Endodermal cell (in vitro differentiated cells): ENCODE measurements around the gene GBF1. TPM values are rescaled to one million over a fixed set of nuclear protein-coding genes. Genes with fewer than 3 reads are reported as not detected.

Experiments used
- DNase-seq: peaks from one replicate; pipeline ENCODE4 v3.0.0-alpha.2; 2017
- H3K27ac ChIP-seq: 2 replicates; pipeline ENCODE4 v1.5.1; 2013; ENCODE audit warnings: mild to moderate bottlenecking, low read depth, low read length, moderate library complexity
- H3K27me3 ChIP-seq: 2 replicates; pipeline ENCODE4 v1.6.1; 2013; ENCODE audit warnings: mild to moderate bottlenecking, low read length, moderate library complexity; ENCODE audit not compliant: insufficient read depth, control insufficient read depth, poor library complexity, severe bottlenecking
- H3K36me3 ChIP-seq: 2 replicates; pipeline ENCODE4 v1.7.0; 2013; ENCODE audit warnings: mild to moderate bottlenecking, low read length, moderate library complexity; ENCODE audit not compliant: control insufficient read depth, insufficient read depth
- H3K4me1 ChIP-seq: one replicate; pipeline ENCODE4 v1.7.0; 2013; ENCODE audit warnings: low read length; ENCODE audit not compliant: control insufficient read depth, insufficient read depth
- H3K4me3 ChIP-seq: 2 replicates; pipeline ENCODE4 v1.5.1; 2013; ENCODE audit warnings: mild to moderate bottlenecking, low read length, moderate library complexity
- H3K9ac ChIP-seq: 2 replicates; pipeline ENCODE4 v1.6.1; 2013; ENCODE audit warnings: mild to moderate bottlenecking, low read length, moderate library complexity; ENCODE audit not compliant: poor library complexity, severe bottlenecking; ENCODE audit errors: extremely low read depth
- H3K9me3 ChIP-seq: 2 replicates; pipeline ENCODE4 v1.6.1; 2013; ENCODE audit warnings: mild to moderate bottlenecking, low read length, moderate library complexity; ENCODE audit not compliant: control insufficient read depth
- H3K27ac Mint-ChIP-seq: 2 replicates; pipeline ENCODE4 v1.8.0; 2020; ENCODE audit warnings: mixed read lengths
- H3K27me3 Mint-ChIP-seq: 2 replicates; pipeline ENCODE4 v1.8.0; 2021; ENCODE audit warnings: mild to moderate bottlenecking, mixed read lengths; ENCODE audit not compliant: insufficient read depth
- H3K36me3 Mint-ChIP-seq: 2 replicates; pipeline ENCODE4 v1.8.0; 2020; ENCODE audit warnings: low read depth, mixed read lengths
- H3K4me1 Mint-ChIP-seq: 2 replicates; pipeline ENCODE4 v1.8.0; 2020; ENCODE audit warnings: mixed read lengths
- H3K4me3 Mint-ChIP-seq: 2 replicates; pipeline ENCODE4 v1.8.0; 2020; ENCODE audit warnings: mild to moderate bottlenecking, moderate library complexity, mixed read lengths
- H3K9me3 Mint-ChIP-seq: 2 replicates; pipeline ENCODE4 v1.8.0; 2020; ENCODE audit warnings: mild to moderate bottlenecking, mixed read lengths
- WGBS, 2 experiments: methylation state at CpG; one replicate each; pipeline versions ENCODE4 v1.1.5 to v1.1.7; 2013; ENCODE audit warnings: missing lambda C conversion rate in 2 of 2, mixed read lengths in 1 of 2; ENCODE audit not compliant: insufficient coverage in 1 of 2, insufficient read length in 1 of 2; 5-methylcytosine and 5-hydroxymethylcytosine counted together
- total RNA-seq, 2 donors: library from RNA; stranded (reverse); fragmentation: NEBNext Ultra II Directional in 1 of 2; extraction: Animal tissue kit (Norgen Biotek cat#: 25700) in 1 of 2; gene quantifications; 2 replicates in 1 of 2; 3 replicates in 1 of 2; pipeline ENCODE4 v1.2.1, GENCODE V29; 2021
- TF ChIP-seq, protein P1 (sequence below): fragments of 200-600 bp; sonication (generic); conservative IDR thresholded peaks from 2 replicates; pipeline ENCODE4 v1.5.0; 2021; ENCODE audit warnings: antibody characterized with exemption, mild to moderate bottlenecking

Gene GBF1
- total RNA-seq, 2 donors from 2014 or later, result 31.1 to 31.4 TPM

DNA sequence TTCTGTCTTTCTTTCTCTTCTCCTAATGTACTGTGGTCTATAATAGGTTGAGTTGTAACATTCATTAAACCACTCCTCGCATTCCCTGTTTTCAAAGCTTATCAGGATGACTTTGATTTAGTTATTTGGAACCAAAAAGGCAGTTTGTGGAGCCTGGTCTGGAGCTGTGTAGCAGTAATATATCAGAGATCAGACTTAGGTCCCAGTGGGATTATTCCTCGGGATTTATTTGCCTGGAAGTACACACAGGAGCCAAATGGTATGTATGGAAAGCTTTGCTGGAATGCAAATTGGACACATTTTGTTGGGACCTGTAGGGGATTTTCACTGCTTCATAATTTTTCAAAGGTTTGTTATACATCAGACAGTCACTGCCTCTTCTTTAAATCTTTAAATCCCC, 40.9 kb downstream of the GBF1 start:
- H3K4me1 Mint-ChIP-seq, result peaks cover 7% of the 10 kb centered on the region

DNA sequence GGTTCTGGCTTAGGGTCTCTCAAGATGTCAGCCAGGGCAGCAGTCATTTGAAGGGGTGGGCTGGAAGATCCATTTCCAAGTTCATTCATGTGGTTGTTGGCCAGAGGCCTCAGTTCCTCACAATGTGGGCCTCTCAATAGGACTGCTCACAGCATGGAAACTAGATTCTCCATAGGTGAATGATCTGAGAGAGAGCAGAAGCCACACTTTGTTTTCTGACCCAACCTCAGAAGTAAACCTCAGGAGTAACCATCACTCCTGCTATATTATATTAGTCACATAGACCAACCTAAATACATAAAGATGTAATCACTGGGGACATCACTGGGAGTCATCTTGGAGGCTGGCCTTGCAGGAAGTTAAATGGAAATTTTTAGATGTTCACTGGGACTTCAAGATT, 42.2 kb downstream of the GBF1 start:
- H3K9ac ChIP-seq, result no peak overlapping the region
- TF ChIP-seq, protein P1, sequence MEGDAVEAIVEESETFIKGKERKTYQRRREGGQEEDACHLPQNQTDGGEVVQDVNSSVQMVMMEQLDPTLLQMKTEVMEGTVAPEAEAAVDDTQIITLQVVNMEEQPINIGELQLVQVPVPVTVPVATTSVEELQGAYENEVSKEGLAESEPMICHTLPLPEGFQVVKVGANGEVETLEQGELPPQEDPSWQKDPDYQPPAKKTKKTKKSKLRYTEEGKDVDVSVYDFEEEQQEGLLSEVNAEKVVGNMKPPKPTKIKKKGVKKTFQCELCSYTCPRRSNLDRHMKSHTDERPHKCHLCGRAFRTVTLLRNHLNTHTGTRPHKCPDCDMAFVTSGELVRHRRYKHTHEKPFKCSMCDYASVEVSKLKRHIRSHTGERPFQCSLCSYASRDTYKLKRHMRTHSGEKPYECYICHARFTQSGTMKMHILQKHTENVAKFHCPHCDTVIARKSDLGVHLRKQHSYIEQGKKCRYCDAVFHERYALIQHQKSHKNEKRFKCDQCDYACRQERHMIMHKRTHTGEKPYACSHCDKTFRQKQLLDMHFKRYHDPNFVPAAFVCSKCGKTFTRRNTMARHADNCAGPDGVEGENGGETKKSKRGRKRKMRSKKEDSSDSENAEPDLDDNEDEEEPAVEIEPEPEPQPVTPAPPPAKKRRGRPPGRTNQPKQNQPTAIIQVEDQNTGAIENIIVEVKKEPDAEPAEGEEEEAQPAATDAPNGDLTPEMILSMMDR, result no peak
- peaks cover 9% of the 10 kb centered on the region for H3K36me3 Mint-ChIP-seq

More for the DNA sequence above, 40.9 kb downstream of the GBF1 start:
- no peaks in the 10 kb centered on the region for H3K27me3 ChIP-seq
- 93 to 100% methylated on average over 1 to 2 of the region's 2 CpGs for WGBS, 2 experiments
- Mint-ChIP-seq H3K36me3 (peaks cover 13% of the 10 kb centered on the region), H3K4me3 (no peak overlapping the region), H3K27me3 (no peaks in the 10 kb centered on the region), H3K9me3 (no peaks in the 10 kb centered on the region), H3K27ac (no peak overlapping the region)
- no peak overlapping the region for H3K9ac ChIP-seq
- H3K9me3 ChIP-seq, result no peaks in the 10 kb centered on the region
- H3K27ac ChIP-seq, result no peak overlapping the region
- H3K4me1 ChIP-seq, result peaks cover 2% of the 10 kb centered on the region
- TF ChIP-seq, protein P1, result no peak
- no peak overlapping the region for H3K4me3 ChIP-seq
- DNase-seq, result no peak
- peaks cover 9% of the 10 kb centered on the region for H3K36me3 ChIP-seq

DNA sequence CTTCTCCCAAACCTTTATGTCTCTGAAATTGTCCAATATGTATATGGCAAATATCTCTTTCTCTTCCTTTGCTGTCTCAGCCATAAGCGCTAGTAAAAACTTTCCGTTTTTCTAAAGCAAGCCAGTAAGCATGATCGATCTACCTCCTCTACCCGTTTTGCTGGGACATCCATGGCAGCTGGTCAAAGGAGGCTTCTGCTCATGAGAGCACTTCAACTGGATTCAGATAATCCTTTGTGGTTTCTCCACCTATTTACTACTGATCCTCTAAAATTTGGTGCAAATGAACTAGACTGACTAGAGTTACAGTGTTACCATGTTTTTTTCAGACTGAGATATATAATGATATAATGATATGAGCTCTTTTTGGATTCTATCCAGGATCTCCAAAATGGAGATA, 42.7 kb downstream of the GBF1 start:
- WGBS, 2 experiments, result 93 to 97% methylated on average over 4 of the region's 4 CpGs
- Mint-ChIP-seq H3K9me3 (no peaks in the 10 kb centered on the region), H3K4me3 (no peak overlapping the region), H3K4me1 (peaks cover 7% of the 10 kb centered on the region), H3K27me3 (no peaks in the 10 kb centered on the region), H3K27ac (no peak overlapping the region), H3K36me3 (peaks cover 9% of the 10 kb centered on the region)
- Histone ChIP-seq H3K27ac (no peak overlapping the region), H3K4me3 (no peak overlapping the region), H3K9me3 (no peaks in the 10 kb centered on the region), H3K36me3 (peaks cover 9% of the 10 kb centered on the region), H3K4me1 (peaks cover 2% of the 10 kb centered on the region), H3K27me3 (no peaks in the 10 kb centered on the region), H3K9ac (no peak overlapping the region)
- TF ChIP-seq, protein P1, result no peak
- DNase-seq, result no peak

More for the DNA sequence above, 42.2 kb downstream of the GBF1 start:
- H3K9me3 Mint-ChIP-seq, result no peaks in the 10 kb centered on the region
- H3K4me3 Mint-ChIP-seq, result no peak overlapping the region
- DNase-seq, result no peak
- H3K4me3 ChIP-seq, result no peak overlapping the region
- peaks cover 9% of the 10 kb centered on the region for H3K36me3 ChIP-seq
- H3K27me3 ChIP-seq, result no peaks in the 10 kb centered on the region
- no peaks in the 10 kb centered on the region for H3K9me3 ChIP-seq
- no peaks in the 10 kb centered on the region for H3K27me3 Mint-ChIP-seq
- H3K4me1 Mint-ChIP-seq, result peaks cover 7% of the 10 kb centered on the region
- H3K27ac Mint-ChIP-seq, result no peak overlapping the region
- no peak overlapping the region for H3K27ac ChIP-seq
- H3K4me1 ChIP-seq, result peaks cover 2% of the 10 kb centered on the region
